Panc1 (cell line): Measurements from ENCODE around the gene NCAPH2.

Experiments used
- CTCF ChIP-seq: fragments of 450-650 bp; IDR thresholded peaks from 2 replicates; pipeline ENCODE4 v1.5.1; 2017; ENCODE audit warnings: mild to moderate bottlenecking
- POLR2AphosphoS5 ChIP-seq: IDR thresholded peaks from 2 replicates; pipeline ENCODE4 v1.6.1; 2012; ENCODE audit warnings: mild to moderate bottlenecking, low read depth, low read length, moderate library complexity
- SIN3A ChIP-seq: IDR thresholded peaks from 2 replicates; pipeline ENCODE4 v1.6.1; 2012; ENCODE audit warnings: low read depth, mild to moderate bottlenecking, low read length, moderate library complexity, borderline replicate concordance; ENCODE audit not compliant: insufficient read depth
- TCF7L2 ChIP-seq: IDR thresholded peaks from 2 replicates; pipeline ENCODE4 v1.6.1; 2011; ENCODE audit warnings: mild to moderate bottlenecking, low read depth, low read length, inconsistent platforms

- TF ChIP-seq POLR2AphosphoS5: no peak
- TF ChIP-seq CTCF: no peak
- no peak for TF ChIP-seq SIN3A
- TF ChIP-seq TCF7L2: no peak
Measured at GRCh38 chr22:50548921-50549790, 41.1 kb downstream of the NCAPH2 start.
